Endodermal cell (in vitro differentiated cells): Measurements from ENCODE around the gene CROCC. TPM values are rescaled to one million over a fixed set of nuclear protein-coding genes. Genes with fewer than 3 reads are reported as not detected.

Experiments
- DNase-seq: peaks from one replicate; pipeline ENCODE4 v3.0.0-alpha.2; 2017
- H3K27ac ChIP-seq: 2 replicates; pipeline ENCODE4 v1.5.1; 2013; ENCODE audit warnings: mild to moderate bottlenecking, low read depth, low read length, moderate library complexity
- H3K27me3 ChIP-seq: 2 replicates; pipeline ENCODE4 v1.6.1; 2013; ENCODE audit warnings: mild to moderate bottlenecking, low read length, moderate library complexity; ENCODE audit not compliant: insufficient read depth, control insufficient read depth, poor library complexity, severe bottlenecking
- H3K36me3 ChIP-seq: 2 replicates; pipeline ENCODE4 v1.7.0; 2013; ENCODE audit warnings: mild to moderate bottlenecking, low read length, moderate library complexity; ENCODE audit not compliant: control insufficient read depth, insufficient read depth
- H3K4me1 ChIP-seq: one replicate; pipeline ENCODE4 v1.7.0; 2013; ENCODE audit warnings: low read length; ENCODE audit not compliant: control insufficient read depth, insufficient read depth
- H3K4me3 ChIP-seq: 2 replicates; pipeline ENCODE4 v1.5.1; 2013; ENCODE audit warnings: mild to moderate bottlenecking, low read length, moderate library complexity
- H3K9ac ChIP-seq: 2 replicates; pipeline ENCODE4 v1.6.1; 2013; ENCODE audit warnings: mild to moderate bottlenecking, low read length, moderate library complexity; ENCODE audit not compliant: poor library complexity, severe bottlenecking; ENCODE audit errors: extremely low read depth
- H3K9me3 ChIP-seq: 2 replicates; pipeline ENCODE4 v1.6.1; 2013; ENCODE audit warnings: mild to moderate bottlenecking, low read length, moderate library complexity; ENCODE audit not compliant: control insufficient read depth
- H3K27ac Mint-ChIP-seq: 2 replicates; pipeline ENCODE4 v1.8.0; 2020; ENCODE audit warnings: mixed read lengths
- H3K27me3 Mint-ChIP-seq: 2 replicates; pipeline ENCODE4 v1.8.0; 2021; ENCODE audit warnings: mild to moderate bottlenecking, mixed read lengths; ENCODE audit not compliant: insufficient read depth
- H3K36me3 Mint-ChIP-seq: 2 replicates; pipeline ENCODE4 v1.8.0; 2020; ENCODE audit warnings: low read depth, mixed read lengths
- H3K4me1 Mint-ChIP-seq: 2 replicates; pipeline ENCODE4 v1.8.0; 2020; ENCODE audit warnings: mixed read lengths
- H3K4me3 Mint-ChIP-seq: 2 replicates; pipeline ENCODE4 v1.8.0; 2020; ENCODE audit warnings: mild to moderate bottlenecking, moderate library complexity, mixed read lengths
- H3K9me3 Mint-ChIP-seq: 2 replicates; pipeline ENCODE4 v1.8.0; 2020; ENCODE audit warnings: mild to moderate bottlenecking, mixed read lengths
- CTCF ChIP-seq: fragments of 200-600 bp; sonication (generic); conservative IDR thresholded peaks from 2 replicates; pipeline ENCODE4 v1.5.0; 2021; ENCODE audit warnings: antibody characterized with exemption, mild to moderate bottlenecking
- WGBS, 2 experiments: methylation state at CpG; one replicate each; pipeline versions ENCODE4 v1.1.5 to v1.1.7; 2013; ENCODE audit warnings: missing lambda C conversion rate in 2 of 2, mixed read lengths in 1 of 2; ENCODE audit not compliant: insufficient coverage in 1 of 2, insufficient read length in 1 of 2; 5-methylcytosine and 5-hydroxymethylcytosine counted together
- total RNA-seq, 2 donors: library from RNA; stranded (reverse); fragmentation: NEBNext Ultra II Directional in 1 of 2; extraction: Animal tissue kit (Norgen Biotek cat#: 25700) in 1 of 2; gene quantifications; 2 replicates in 1 of 2; 3 replicates in 1 of 2; pipeline ENCODE4 v1.2.1, GENCODE V29; 2021

CROCC gene
- total RNA-seq, 2 donors from 2014 or later = 58.4 to 61.8 TPM

- DNase-seq = no peak
- Histone ChIP-seq H3K4me1 (no peaks in the 10 kb centered on the region), H3K27ac (no peak overlapping the region), H3K36me3 (peaks cover 35% of the 10 kb centered on the region), H3K9ac (no peak overlapping the region), H3K9me3 (no peaks in the 10 kb centered on the region), H3K27me3 (no peaks in the 10 kb centered on the region), H3K4me3 (no peak overlapping the region)
- no peak for TF ChIP-seq CTCF
- Mint-ChIP-seq H3K27ac (peak overlapping the region; percentile 31), H3K4me3 (no peak overlapping the region), H3K36me3 (peaks cover 36% of the 10 kb centered on the region), H3K9me3 (no peaks in the 10 kb centered on the region), H3K27me3 (no peaks in the 10 kb centered on the region), H3K4me1 (no peaks in the 10 kb centered on the region)
- WGBS, 2 experiments = 93 to 96% methylated on average over 7 to 9 of the region's 9 CpGs
Observed at GRCh38 chr1:16973215-16973614, 51.5 kb downstream of the CROCC start.

DNA sequence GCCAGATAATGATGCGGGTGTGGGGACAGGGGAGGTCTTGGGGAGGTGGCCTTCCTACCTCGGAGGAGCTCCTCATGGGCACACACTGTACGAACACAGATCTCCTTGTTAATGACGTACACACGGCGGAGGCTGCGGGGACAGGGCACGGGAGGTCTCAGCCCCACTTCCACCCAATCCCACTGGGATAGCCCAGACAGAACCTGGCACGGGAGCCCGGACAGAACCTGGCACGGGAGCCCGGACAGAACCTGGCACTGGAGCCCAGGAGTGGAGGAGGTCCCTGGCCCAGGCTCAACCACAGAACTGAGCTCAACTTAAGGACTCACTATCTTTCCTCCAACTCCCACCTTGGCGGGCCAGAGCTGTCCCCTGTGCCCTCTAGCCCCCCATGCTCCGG, 53.5 kb downstream of the CROCC start:
- Histone ChIP-seq H3K9me3 (no peaks in the 10 kb centered on the region), H3K36me3 (peaks cover 30% of the 10 kb centered on the region), H3K4me3 (no peak overlapping the region), H3K27ac (no peak overlapping the region), H3K9ac (no peak overlapping the region), H3K27me3 (no peaks in the 10 kb centered on the region), H3K4me1 (peaks cover 7% of the 10 kb centered on the region)
- Mint-ChIP-seq H3K36me3 (peaks cover 28% of the 10 kb centered on the region), H3K27ac (peak overlapping the region; percentile 39), H3K27me3 (no peaks in the 10 kb centered on the region), H3K4me3 (no peak overlapping the region), H3K4me1 (peaks cover 3% of the 10 kb centered on the region), H3K9me3 (no peaks in the 10 kb centered on the region)
- DNase-seq = no peak
- TF ChIP-seq CTCF = no peak
- WGBS, 2 experiments = 95 to 98% methylated on average over 8 to 14 of the region's 14 CpGs

DNA sequence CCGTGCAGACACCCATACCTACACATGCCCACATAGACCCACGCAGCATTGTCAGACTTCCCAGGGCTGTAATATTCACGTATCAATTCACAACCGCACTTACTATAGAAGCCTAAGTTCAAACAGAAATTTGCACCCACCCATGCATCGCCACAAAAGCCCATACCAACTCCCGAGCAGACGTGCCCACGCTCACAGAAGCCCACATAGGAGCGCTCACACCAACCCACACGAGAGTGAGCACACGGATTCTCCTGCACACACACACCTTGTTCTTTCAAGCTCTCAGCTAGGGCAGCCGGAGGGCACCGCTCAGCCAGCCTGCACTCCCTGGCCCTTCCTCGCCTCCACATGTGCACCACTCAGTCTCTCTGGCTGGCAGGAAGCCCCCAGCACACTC, 54.1 kb downstream of the CROCC start:
- peak overlapping the region; percentile 39 for H3K27ac Mint-ChIP-seq

More for the DNA sequence above, 54.1 kb downstream of the CROCC start:
- peaks cover 3% of the 10 kb centered on the region for H3K4me1 Mint-ChIP-seq
- Histone ChIP-seq H3K9me3 (no peaks in the 10 kb centered on the region), H3K4me3 (no peak overlapping the region), H3K4me1 (peaks cover 7% of the 10 kb centered on the region), H3K27me3 (no peaks in the 10 kb centered on the region), H3K27ac (no peak overlapping the region), H3K9ac (no peak overlapping the region), H3K36me3 (peaks cover 30% of the 10 kb centered on the region)
- no peak for DNase-seq
- no peak overlapping the region for H3K4me3 Mint-ChIP-seq
- WGBS, 2 experiments = 93 to 99% methylated on average over 10 to 14 of the region's 14 CpGs
- no peak for TF ChIP-seq CTCF
- no peaks in the 10 kb centered on the region for H3K9me3 Mint-ChIP-seq
- H3K36me3 Mint-ChIP-seq = peaks cover 26% of the 10 kb centered on the region
- H3K27me3 Mint-ChIP-seq = no peaks in the 10 kb centered on the region
